Measurements from ENCODE around the gene BLTP3B. TPM values are rescaled to one million over a fixed set of nuclear protein-coding genes. Genes with fewer than 3 reads are reported as not detected.
A peak's percentile ranks its signal among the peaks of the same experiment; 100 is the strongest.

Gene BLTP3B
- total RNA-seq, 6 experiments from 2014 or later, result 28.5 to 34.2 (median 33.4) TPM

GRCh38 chr12:100159391-100160104, 16.9 kb upstream of the BLTP3B start:
- TF ChIP-seq CTCF (IDR thresholded peaks at IDR 0.05), result no peak
- H3K27ac Mint-ChIP-seq, result no peak overlapping the region
- no peak for DNase-seq
- H3K27me3 Mint-ChIP-seq (ENCODE audit: insufficient read depth), result no peaks in the 10 kb centered on the region; the same call in 1 of the 2 replicates
- peaks cover 10% of the 10 kb centered on the region for H3K4me1 Mint-ChIP-seq (ENCODE audit: low read depth)
- H3K4me3 Mint-ChIP-seq, result no peak overlapping the region
- no peaks in the 10 kb centered on the region for H3K9me3 Mint-ChIP-seq
- H3K36me3 Mint-ChIP-seq (ENCODE audit: low read depth), result no peaks in the 10 kb centered on the region

GRCh38 chr12:100158535-100158934, 15.9 kb upstream of the BLTP3B start:
- Mint-ChIP-seq H3K4me3 (no peak overlapping the region), H3K27me3 (ENCODE audit: insufficient read depth) (no peaks in the 10 kb centered on the region; the same call in 1 of the 2 replicates), H3K27ac (no peak overlapping the region), H3K36me3 (ENCODE audit: low read depth) (no peaks in the 10 kb centered on the region), H3K4me1 (ENCODE audit: low read depth) (peaks cover 1% of the 10 kb centered on the region), H3K9me3 (no peaks in the 10 kb centered on the region)
- no peak for TF ChIP-seq CTCF (IDR thresholded peaks at IDR 0.05)
- no peak for DNase-seq

- no peaks in the 10 kb centered on the region; the same call in 1 of the 2 replicates for H3K27me3 Mint-ChIP-seq (ENCODE audit: insufficient read depth)
- H3K36me3 Mint-ChIP-seq (ENCODE audit: low read depth), result no peaks in the 10 kb centered on the region
- no peaks in the 10 kb centered on the region for H3K9me3 Mint-ChIP-seq
- H3K4me3 Mint-ChIP-seq, result no peak overlapping the region
- no peak for DNase-seq
- no peaks in the 10 kb centered on the region for H3K4me1 Mint-ChIP-seq (ENCODE audit: low read depth)
- H3K27ac Mint-ChIP-seq, result no peak overlapping the region
- no peak for TF ChIP-seq CTCF (IDR thresholded peaks at IDR 0.05)
These were observed 14.8 kb upstream of the BLTP3B start for GRCh38 chr12:100157427-100157821.

- H3K27me3 Mint-ChIP-seq (ENCODE audit: insufficient read depth), result no peaks in the 10 kb centered on the region; the same call in 1 of the 2 replicates
- no peak overlapping the region for H3K4me3 Mint-ChIP-seq
- no peak for DNase-seq
- H3K9me3 Mint-ChIP-seq, result no peaks in the 10 kb centered on the region
- no peaks in the 10 kb centered on the region for H3K4me1 Mint-ChIP-seq (ENCODE audit: low read depth)
- no peaks in the 10 kb centered on the region for H3K36me3 Mint-ChIP-seq (ENCODE audit: low read depth)
- no peak overlapping the region for H3K27ac Mint-ChIP-seq
- no peak for TF ChIP-seq CTCF (IDR thresholded peaks at IDR 0.05)
These were observed 14.2 kb upstream of the BLTP3B start for GRCh38 chr12:100156731-100157426.

- H3K4me1 Mint-ChIP-seq (ENCODE audit: low read depth), result no peaks in the 10 kb centered on the region
- H3K27me3 Mint-ChIP-seq (ENCODE audit: insufficient read depth), result no peaks in the 10 kb centered on the region; the same call in 1 of the 2 replicates
- no peak overlapping the region for H3K27ac Mint-ChIP-seq
- peak; percentile 94 for TF ChIP-seq CTCF (IDR thresholded peaks at IDR 0.05)
- DNase-seq, result peak; percentile 56
- no peak overlapping the region for H3K4me3 Mint-ChIP-seq
- H3K36me3 Mint-ChIP-seq (ENCODE audit: low read depth), result no peaks in the 10 kb centered on the region
- no peaks in the 10 kb centered on the region for H3K9me3 Mint-ChIP-seq
These were observed 12.0 kb upstream of the BLTP3B start for GRCh38 chr12:100154474-100155247.
